Astrocyte (in vitro differentiated cells and primary cell): Measurements from ENCODE around the gene PSMB11.

ENCODE experiments used
- CTCF ChIP-seq: IDR thresholded peaks from 2 replicates; pipeline ENCODE4 v1.5.1; 2011; ENCODE audit warnings: low read depth, mild to moderate bottlenecking, inconsistent platforms, low read length, moderate library complexity; ENCODE audit not compliant: insufficient read depth
- EZH2 ChIP-seq: IDR thresholded peaks from 2 replicates; pipeline ENCODE4 v1.6.1; 2012; ENCODE audit warnings: mild to moderate bottlenecking, low read length, inconsistent platforms; ENCODE audit not compliant: insufficient read depth

DNA sequence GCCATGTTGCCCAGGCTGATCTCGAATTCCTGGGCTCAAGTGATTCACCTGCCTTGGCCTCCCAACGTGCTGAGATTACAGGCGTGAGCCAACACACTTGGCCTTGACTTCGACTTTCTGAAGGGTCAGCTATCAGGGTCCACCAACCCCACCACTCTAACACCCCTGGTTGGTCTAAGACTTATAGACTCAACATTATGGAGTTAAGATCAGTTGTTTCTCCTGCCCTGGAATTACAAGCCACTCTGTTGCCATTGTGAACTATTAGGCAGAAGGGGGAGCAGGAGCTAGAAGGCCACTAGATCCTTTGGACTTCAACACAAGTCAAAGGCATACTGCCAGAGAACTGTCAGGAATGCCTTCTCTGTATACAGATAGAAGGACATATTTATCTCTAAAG, 1.9 kb upstream of the PSMB11 start:
- TF ChIP-seq CTCF (no peak), EZH2 (no peak)
